GM18517 (cell line): ENCODE data around the gene SCAI.
"Not testable (repeated sequence)": the region's sequence is repeated elsewhere in the genome, so short reads cannot be mapped to it uniquely, and the experiment has no call there.

Experiments used
- ATAC-seq: cut with Tn5 transposase; IDR thresholded peaks from one replicate; pipeline ENCODE4 v1.9.1; 2021; ENCODE audit warnings: mild to moderate bottlenecking, moderate library complexity; ENCODE audit not compliant: unreplicated experiment

Gene SCAI

GRCh38 chr9:125038166-125038565 lies 105.2 kb downstream of the SCAI start:
- no peak for ATAC-seq

- ATAC-seq = no peak
Observed at GRCh38 chr9:125028041-125028440, 115.3 kb downstream of the SCAI start.

DNA sequence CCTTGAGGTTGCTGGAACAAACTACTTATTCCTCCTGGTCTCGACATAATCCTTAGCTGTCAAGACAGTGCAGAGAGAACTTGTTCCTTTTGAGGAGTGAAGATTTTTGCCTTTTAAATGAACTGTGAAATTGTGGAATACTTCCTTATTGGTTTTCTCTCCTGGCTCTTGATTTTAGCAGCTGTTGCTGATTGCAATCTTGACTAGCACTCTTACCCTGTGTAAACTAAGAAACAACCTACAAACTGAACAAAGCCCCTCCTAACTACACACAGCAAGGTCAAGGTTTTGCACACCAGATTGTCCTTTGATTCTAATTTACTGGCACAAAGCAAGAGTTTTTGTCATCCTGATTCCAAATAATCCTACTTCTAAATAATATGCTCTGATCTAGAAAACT lies 118.4 kb downstream of the SCAI start:
- ATAC-seq = no peak

- ATAC-seq = no peak
Observed at GRCh38 chr9:125021069-125021468, 122.3 kb downstream of the SCAI start.

DNA sequence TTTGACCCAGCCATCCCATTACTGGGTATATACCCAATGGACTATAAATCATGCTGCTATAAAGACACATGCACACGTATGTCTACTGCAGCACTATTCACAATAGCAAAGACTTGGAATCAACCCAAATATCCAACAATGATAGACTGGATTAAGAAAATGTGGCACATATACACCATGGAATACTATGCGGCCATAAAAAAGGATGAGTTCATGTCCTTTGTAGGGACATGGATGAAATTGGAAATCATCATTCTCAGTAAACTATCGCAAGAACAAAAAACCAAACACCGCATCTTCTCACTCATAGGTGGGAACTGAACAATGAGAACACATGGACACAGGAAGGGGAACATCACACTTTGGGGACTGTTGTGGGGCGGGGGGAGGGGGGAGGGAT lies 127.7 kb downstream of the SCAI start:
- ATAC-seq = not testable (repeated sequence)

DNA sequence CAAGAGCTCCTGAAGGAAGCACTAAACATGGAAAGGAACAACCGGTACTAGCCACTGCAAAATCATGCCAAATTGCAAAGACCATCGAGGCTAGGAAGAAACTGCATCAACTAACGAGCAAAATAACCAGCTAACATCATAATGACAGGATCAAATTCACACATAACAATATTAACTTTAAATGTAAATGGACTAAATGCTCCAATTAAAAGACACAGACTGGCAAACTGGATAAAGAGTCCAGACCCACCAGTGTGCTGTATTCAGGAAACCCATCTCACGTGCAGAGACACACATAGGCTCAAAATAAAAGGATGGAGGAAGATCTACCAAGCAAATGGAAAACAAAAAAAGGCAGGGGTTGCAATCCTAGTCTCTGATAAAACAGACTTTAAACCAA lies 131.3 kb downstream of the SCAI start:
- ATAC-seq = not testable (repeated sequence)

DNA sequence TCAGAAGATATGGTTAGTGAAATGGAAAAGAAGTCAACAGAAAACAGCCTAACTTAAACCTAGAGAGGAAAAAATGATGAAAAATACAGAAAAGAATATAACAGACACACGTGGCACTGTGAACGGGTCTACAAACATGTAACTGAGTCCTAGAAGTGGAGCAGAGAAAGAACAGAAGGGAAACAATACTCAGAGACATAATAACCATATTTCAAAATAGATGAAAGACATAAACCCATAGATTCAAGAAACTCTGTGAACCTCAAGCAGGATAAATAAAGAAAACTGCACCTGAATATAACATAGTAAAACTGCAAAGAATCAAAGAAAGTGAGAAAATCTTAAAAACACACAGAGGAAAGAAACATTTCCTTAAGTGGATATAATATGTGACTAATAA lies 134.7 kb downstream of the SCAI start:
- no peak for ATAC-seq

DNA sequence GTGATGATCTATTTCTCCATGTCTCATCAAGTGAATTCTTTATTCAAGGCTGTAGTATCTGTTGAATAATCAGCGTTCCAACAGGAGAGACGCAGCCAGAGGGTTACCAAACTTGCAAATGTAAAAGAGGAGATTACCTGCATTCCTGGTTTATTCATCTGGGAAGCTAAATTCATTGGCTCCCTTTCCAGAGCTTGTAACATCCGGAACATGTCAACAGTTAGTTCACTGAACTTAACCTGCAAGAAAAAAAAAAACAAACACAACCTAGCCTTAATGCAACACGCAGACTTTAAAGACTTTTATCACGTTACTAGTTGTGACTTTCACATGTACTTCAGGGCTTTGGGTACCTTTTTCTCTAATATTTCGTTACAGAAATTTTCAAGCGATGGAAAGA lies 140.0 kb downstream of the SCAI start:
- no peak for ATAC-seq

DNA sequence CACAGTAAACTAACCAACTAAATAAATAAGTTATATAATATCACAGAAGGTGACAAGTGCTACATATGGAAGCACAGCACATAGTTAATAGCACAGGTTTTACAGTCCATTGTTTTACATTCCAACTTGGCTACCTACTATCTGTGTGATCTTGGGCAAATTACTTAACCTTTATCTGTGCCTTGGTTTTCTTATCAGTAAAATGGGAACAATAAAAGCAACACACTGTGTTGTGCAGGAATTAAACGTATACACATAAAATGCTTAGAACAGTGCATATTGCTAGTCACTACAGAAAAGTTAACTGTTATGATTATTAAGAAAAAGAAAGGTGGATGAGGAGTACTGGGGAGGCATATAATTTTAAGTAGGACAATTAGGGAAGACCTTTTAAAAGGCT lies 159.6 kb downstream of the SCAI start:
- no peak for ATAC-seq

DNA sequence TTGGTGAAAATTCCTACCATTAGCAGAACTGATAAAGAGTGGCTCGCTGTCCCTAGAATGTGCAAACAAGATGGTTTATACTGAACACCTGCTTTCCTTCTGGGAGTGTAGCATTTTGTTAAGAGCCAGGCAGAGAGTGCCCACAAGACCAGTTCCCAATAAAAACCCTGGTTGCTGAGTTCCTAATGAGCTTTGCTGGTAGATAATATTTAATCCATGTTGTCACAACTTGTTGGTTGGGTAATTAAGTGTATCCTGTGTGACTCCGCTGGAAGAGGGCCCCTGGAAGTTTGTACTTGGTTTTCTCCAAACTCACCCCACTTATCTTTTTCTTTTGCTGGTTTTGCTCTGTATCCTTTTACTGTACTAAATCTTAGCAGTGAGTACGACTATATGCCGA lies 162.9 kb downstream of the SCAI start:
- no peak for ATAC-seq

DNA sequence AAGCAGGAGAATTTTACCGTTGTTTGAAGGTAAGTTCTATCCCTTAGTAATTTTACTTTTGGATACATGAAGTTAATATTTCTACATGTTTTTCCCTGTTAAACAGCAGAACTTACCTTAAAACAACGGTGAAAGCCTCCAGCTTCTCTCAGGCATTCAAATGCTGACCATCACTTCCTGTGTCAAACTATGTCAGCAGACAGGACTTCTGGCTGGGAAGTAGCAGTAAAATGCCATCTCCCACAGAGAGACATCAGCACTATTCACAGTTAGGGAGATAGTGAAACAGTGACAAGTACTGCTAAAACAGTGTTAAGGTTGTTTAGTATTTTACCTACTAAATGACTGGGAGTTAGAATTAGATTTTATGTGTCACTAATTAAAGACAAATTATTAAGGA lies 168.2 kb downstream of the SCAI start:
- ATAC-seq = no peak

- ATAC-seq = no peak
Observed at GRCh38 chr9:124973807-124974206, 169.5 kb downstream of the SCAI start.

GRCh38 chr9:124972241-124972770 lies 171.0 kb downstream of the SCAI start:
- no peak for ATAC-seq

GRCh38 chr9:124969401-124969800 lies 173.9 kb downstream of the SCAI start:
- no peak for ATAC-seq

DNA sequence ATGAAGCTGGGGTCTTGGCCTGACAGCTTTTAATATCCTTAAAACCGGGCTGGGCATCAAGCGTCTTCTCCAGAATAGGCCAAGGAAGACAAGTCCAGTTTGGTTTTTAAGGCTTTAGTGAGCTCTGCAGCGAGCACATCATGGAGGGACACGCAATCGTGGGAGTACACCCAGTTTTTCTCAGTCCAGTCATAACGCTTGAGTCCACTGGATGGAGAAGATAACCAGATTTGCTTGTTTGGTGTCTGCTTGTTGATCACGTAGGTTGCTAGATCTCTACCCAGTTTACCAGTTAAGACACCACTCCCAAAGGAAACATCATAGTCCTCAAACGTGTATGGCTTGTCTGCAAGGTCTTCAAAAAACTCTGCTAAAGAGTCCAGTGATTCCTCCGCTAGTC lies 175.1 kb downstream of the SCAI start:
- ATAC-seq = no peak

DNA sequence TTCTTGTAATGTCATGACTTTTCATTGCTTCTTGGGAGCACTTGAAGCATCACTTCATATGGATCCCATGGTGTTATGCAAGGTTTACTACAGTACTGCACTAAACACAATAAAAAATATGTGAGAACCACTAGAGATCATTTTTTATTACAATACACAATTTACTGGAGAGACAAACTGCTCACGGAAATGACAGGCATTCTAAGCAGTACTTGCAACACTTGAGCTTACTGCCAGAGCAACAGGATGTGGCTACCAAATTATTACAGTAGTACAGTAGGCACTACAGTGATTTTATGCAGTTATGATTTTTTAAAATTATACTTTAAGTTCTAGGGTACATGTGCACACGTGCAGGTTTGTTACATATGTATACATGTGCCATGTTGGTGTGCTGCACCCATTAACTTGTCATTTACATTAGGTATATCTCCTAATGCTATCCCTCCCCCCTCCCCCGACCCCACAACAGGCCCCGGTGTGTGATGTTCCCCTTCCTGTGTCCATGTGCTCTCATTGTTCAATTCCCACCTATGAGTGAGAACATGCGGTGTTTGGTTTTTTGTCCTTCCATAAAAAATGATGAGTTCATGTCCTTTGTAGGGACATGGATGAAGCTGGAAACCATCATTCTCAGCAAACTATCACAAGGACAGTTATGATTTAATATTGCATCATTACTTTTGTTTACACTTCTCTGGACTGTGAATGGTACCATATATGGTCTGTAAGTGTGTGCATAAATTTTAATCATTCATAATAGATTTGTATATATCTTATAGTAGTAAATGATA lies 177.4 kb downstream of the SCAI start:
- not testable (repeated sequence) for ATAC-seq

GRCh38 chr9:124964604-124965003 lies 178.7 kb downstream of the SCAI start:
- ATAC-seq = no peak

DNA sequence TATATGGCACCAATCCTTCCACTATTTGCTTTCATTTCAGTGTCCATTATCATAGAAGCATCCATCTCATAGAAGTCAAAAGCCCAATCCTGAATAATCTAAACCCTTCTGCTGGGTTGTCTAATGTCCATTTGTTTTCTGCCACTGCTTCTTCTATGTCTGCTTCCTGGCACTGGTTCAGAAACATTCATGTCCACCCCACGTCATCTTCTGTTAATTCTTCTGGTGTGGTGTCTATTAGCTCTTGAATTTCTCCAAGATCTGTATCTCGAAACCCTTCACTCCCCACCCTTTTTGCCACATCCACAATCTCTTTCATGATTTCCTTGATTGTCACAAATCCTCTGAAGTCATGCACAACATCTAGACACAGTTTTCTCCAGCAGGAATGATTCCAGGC lies 179.3 kb downstream of the SCAI start:
- ATAC-seq = no peak

GRCh38 chr9:124960409-124960752 lies 182.9 kb downstream of the SCAI start:
- no peak for ATAC-seq

- not testable (repeated sequence) for ATAC-seq
Observed at GRCh38 chr9:124959671-124960408, 183.5 kb downstream of the SCAI start.

GRCh38 chr9:124954255-124954654 lies 189.1 kb downstream of the SCAI start:
- ATAC-seq = no peak

DNA sequence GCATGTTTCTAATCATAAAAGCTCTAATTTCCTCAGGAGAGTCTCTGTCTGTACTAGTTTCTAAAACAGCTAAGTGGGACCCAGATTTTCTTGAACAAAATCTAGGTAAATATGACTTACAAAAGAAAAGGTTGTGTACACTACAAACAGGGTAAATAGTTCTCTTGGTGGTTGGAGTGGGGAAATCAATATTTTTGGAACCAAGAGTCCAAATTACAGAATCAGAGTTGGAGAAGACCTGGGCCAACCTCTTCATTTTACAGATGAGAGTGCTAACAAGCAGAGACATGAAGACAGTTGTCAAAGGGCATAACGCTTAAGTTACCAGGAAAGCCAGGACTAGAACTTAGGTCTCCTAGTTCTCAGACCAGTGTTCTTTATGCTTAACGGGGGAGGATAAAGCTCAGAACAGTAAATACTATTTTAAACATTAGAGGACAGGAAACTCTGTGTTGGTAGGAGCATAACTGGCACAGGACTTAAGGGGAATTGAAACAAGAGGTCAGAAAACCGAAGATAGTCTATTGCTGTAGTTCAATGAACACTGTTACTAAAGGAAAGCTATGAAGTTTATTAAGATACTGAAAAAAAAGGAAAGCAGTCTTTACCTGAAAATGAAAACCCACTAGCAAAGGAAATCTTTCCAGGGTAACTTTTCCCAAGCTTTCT lies 193.1 kb downstream of the SCAI start:
- no peak for ATAC-seq
